IPS-15b (cell line): ENCODE data around the gene NUP205.
"Not testable (repeated sequence)": the region's sequence is repeated elsewhere in the genome, so short reads cannot be mapped to it uniquely, and the experiment has no call there.

Experiments
- H3K27me3 ChIP-seq: one replicate; pipeline ENCODE4 v1.6.1; 2013; ENCODE audit warnings: low read length; ENCODE audit not compliant: control insufficient read depth, insufficient read depth
- H3K36me3 ChIP-seq: one replicate; pipeline ENCODE4 v1.6.1; 2013; ENCODE audit warnings: low read length; ENCODE audit not compliant: control insufficient read depth, insufficient read depth
- H3K4me1 ChIP-seq: one replicate; pipeline ENCODE4 v1.6.1; 2013; ENCODE audit warnings: mild to moderate bottlenecking, low read length; ENCODE audit not compliant: control insufficient read depth, insufficient read depth
- H3K4me3 ChIP-seq: one replicate; pipeline ENCODE4 v1.5.1; 2013; ENCODE audit warnings: low read depth, low read length
- H3K9ac ChIP-seq: one replicate; pipeline ENCODE4 v1.6.1; 2013; ENCODE audit warnings: low read depth, mild to moderate bottlenecking, low read length
- H3K9me3 ChIP-seq: one replicate; pipeline ENCODE4 v1.6.1; 2013; ENCODE audit warnings: mild to moderate bottlenecking, low read length; ENCODE audit not compliant: control insufficient read depth, insufficient read depth

The NUP205 gene

DNA sequence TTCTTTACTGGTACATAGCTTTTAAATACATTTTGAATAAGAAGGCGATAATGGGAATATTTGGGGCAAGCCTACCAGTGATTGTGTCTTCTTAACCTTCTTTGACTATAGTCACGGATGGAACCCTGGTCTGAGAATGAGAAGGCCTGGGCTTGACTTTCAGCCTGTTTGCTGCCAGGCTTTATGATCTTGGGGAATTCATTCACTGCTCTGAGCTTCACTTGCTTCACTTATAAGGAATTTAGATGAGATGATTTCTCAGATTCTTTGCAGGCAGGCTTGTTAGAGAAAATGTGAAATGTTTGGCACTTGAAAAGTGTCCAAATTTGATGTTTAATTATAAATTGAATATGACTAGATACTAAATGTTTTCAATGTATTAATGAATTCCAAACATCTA lies 42.5 kb downstream of the NUP205 start:
- peaks cover 4% of the 10 kb centered on the region for H3K36me3 ChIP-seq

GRCh38 chr7:135601182-135601581 lies 43.5 kb downstream of the NUP205 start:
- Histone ChIP-seq H3K9me3 (no peaks in the 10 kb centered on the region), H3K36me3 (peaks cover 4% of the 10 kb centered on the region), H3K4me3 (no peak overlapping the region), H3K9ac (no peak overlapping the region), H3K4me1 (no peaks in the 10 kb centered on the region), H3K27me3 (no peaks in the 10 kb centered on the region)

More for the DNA sequence above, 42.5 kb downstream of the NUP205 start:
- H3K9ac ChIP-seq, result no peak overlapping the region
- no peaks in the 10 kb centered on the region for H3K9me3 ChIP-seq
- no peak overlapping the region for H3K4me3 ChIP-seq
- H3K4me1 ChIP-seq, result no peaks in the 10 kb centered on the region
- no peaks in the 10 kb centered on the region for H3K27me3 ChIP-seq

- Histone ChIP-seq H3K9ac (no peak overlapping the region), H3K4me3 (no peak overlapping the region), H3K27me3 (no peaks in the 10 kb centered on the region), H3K9me3 (no peaks in the 10 kb centered on the region), H3K4me1 (no peaks in the 10 kb centered on the region), H3K36me3 (peaks cover 7% of the 10 kb centered on the region)
These were observed 44.6 kb downstream of the NUP205 start for GRCh38 chr7:135602304-135602703.

DNA sequence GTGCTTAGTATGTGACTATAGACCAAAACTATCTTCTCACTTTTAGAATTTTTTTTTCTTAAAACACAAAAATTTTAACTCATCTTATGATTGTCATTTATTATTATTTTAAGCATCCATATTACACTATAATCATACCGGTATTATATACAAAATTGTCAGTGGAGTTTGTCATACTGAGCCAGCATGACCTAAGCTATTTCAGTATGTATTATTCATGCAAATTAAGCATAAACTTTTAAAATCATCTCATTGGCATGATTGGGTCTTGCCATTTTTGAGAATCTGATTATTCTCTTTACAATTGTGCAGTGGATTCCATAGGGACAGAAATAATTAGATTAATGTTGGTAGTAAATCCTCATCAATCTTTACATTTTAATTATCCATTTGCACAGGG lies 58.4 kb downstream of the NUP205 start:
- no peak overlapping the region for H3K9ac ChIP-seq
- H3K36me3 ChIP-seq, result peaks cover 18% of the 10 kb centered on the region

GRCh38 chr7:135617781-135618180 lies 60.1 kb downstream of the NUP205 start:
- peaks cover 19% of the 10 kb centered on the region for H3K36me3 ChIP-seq
- no peaks in the 10 kb centered on the region for H3K9me3 ChIP-seq
- no peak overlapping the region for H3K9ac ChIP-seq
- no peaks in the 10 kb centered on the region for H3K27me3 ChIP-seq
- H3K4me1 ChIP-seq, result no peaks in the 10 kb centered on the region
- no peak overlapping the region for H3K4me3 ChIP-seq

More for the DNA sequence above, 58.4 kb downstream of the NUP205 start:
- no peaks in the 10 kb centered on the region for H3K27me3 ChIP-seq
- no peaks in the 10 kb centered on the region for H3K9me3 ChIP-seq
- no peaks in the 10 kb centered on the region for H3K4me1 ChIP-seq
- H3K4me3 ChIP-seq, result no peak overlapping the region

GRCh38 chr7:135618510-135618909 lies 60.8 kb downstream of the NUP205 start:
- Histone ChIP-seq H3K36me3 (peaks cover 24% of the 10 kb centered on the region), H3K27me3 (no peaks in the 10 kb centered on the region), H3K4me1 (no peaks in the 10 kb centered on the region), H3K9ac (no peak overlapping the region), H3K4me3 (no peak overlapping the region), H3K9me3 (no peaks in the 10 kb centered on the region)

GRCh38 chr7:135620447-135620846 lies 62.7 kb downstream of the NUP205 start:
- Histone ChIP-seq H3K27me3 (no peaks in the 10 kb centered on the region), H3K9ac (no peak overlapping the region), H3K9me3 (no peaks in the 10 kb centered on the region), H3K4me1 (no peaks in the 10 kb centered on the region), H3K4me3 (no peak overlapping the region), H3K36me3 (peaks cover 26% of the 10 kb centered on the region)

DNA sequence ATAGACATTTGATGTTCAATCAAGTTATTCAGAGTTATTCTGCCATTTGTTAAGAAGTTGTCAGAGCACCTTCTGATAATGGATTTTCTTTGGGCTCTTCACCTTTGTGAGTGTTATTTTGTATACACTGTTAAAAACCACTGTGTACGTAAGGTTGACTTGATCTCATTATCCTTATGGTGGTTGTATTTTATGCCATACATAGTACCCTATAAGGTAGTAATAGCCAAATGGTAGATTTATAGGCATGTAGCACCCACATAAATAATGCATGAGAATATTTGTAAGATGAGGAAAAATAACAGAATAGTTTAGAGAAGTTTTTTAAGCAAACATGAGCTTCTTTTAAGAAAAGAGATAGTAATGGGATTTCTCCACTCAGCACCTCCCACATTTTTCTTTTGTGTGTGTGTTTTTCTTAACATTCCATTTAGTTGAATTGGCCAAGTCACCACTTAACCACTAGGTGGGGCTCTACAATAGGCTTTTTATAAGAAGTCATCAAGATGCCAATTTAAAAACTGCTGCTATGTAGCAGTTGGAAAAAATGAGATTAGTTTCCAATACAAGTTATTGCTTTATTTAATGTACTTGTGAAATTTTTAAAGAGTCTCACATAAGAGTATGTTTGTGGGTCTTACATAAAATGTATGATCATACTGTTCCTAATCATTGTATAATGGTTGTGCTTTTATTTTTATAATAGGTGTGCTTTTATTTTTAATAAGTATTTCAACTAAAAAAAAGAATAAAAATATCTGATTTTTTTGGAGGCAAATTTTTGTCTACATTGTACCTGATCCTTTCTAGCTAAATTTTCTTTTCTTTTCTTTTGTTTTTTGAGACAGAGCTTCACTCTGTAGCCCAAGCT lies 63.5 kb downstream of the NUP205 start:
- Histone ChIP-seq H3K36me3 (peaks cover 33% of the 10 kb centered on the region), H3K4me3 (no peak overlapping the region), H3K4me1 (no peaks in the 10 kb centered on the region), H3K27me3 (no peaks in the 10 kb centered on the region), H3K9ac (no peak overlapping the region), H3K9me3 (no peaks in the 10 kb centered on the region)

- H3K4me1 ChIP-seq, result no peaks in the 10 kb centered on the region
- H3K9ac ChIP-seq, result no peak overlapping the region
- no peaks in the 10 kb centered on the region for H3K36me3 ChIP-seq
- no peaks in the 10 kb centered on the region for H3K27me3 ChIP-seq
- H3K9me3 ChIP-seq, result no peaks in the 10 kb centered on the region
- H3K4me3 ChIP-seq, result no peak overlapping the region
These were observed 76.6 kb downstream of the NUP205 start for GRCh38 chr7:135634191-135634878.

- not testable (repeated sequence) for H3K4me1 ChIP-seq, H3K9me3 ChIP-seq, H3K27me3 ChIP-seq, H3K4me3 ChIP-seq, H3K36me3 ChIP-seq, H3K9ac ChIP-seq
These were observed 82.0 kb downstream of the NUP205 start for GRCh38 chr7:135639690-135640089.

GRCh38 chr7:135644154-135644553 lies 86.4 kb downstream of the NUP205 start:
- Histone ChIP-seq H3K4me1 (no peaks in the 10 kb centered on the region), H3K4me3 (no peak overlapping the region), H3K36me3 (peaks cover 8% of the 10 kb centered on the region), H3K9me3 (no peaks in the 10 kb centered on the region), H3K9ac (no peak overlapping the region), H3K27me3 (no peaks in the 10 kb centered on the region)

DNA sequence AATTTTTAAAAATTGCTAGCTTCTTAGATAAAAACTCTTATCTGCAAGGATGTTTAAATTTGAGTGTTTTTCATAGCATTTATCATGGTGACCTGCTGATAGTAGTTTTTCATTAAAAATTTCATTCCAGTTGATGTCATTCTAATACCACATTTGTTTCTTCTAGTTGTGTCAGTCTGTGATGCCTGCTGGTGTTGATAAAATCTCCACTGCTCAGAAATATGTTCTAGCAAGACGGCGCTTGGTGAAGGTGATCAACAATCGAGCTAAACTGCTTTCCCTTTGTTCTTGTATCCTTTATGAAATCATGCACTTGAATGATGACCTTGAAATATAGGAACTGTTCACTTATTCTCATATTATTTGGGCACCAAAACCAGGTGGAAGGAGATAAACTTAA lies 87.0 kb downstream of the NUP205 start:
- H3K4me3 ChIP-seq, result no peak overlapping the region
- H3K9ac ChIP-seq, result no peak overlapping the region
- H3K36me3 ChIP-seq, result peaks cover 8% of the 10 kb centered on the region
- no peaks in the 10 kb centered on the region for H3K9me3 ChIP-seq
- H3K27me3 ChIP-seq, result no peaks in the 10 kb centered on the region
- H3K4me1 ChIP-seq, result no peaks in the 10 kb centered on the region
